Endodermal cell (in vitro differentiated cells): ENCODE measurements around the gene BEST2. TPM values are rescaled to one million over a fixed set of nuclear protein-coding genes. Genes with fewer than 3 reads are reported as not detected.

Experiments
- DNase-seq: peaks from one replicate; pipeline ENCODE4 v3.0.0-alpha.2; 2017
- H3K27ac ChIP-seq: 2 replicates; pipeline ENCODE4 v1.5.1; 2013; ENCODE audit warnings: mild to moderate bottlenecking, low read depth, low read length, moderate library complexity
- H3K27me3 ChIP-seq: 2 replicates; pipeline ENCODE4 v1.6.1; 2013; ENCODE audit warnings: mild to moderate bottlenecking, low read length, moderate library complexity; ENCODE audit not compliant: insufficient read depth, control insufficient read depth, poor library complexity, severe bottlenecking
- H3K36me3 ChIP-seq: 2 replicates; pipeline ENCODE4 v1.7.0; 2013; ENCODE audit warnings: mild to moderate bottlenecking, low read length, moderate library complexity; ENCODE audit not compliant: control insufficient read depth, insufficient read depth
- H3K4me1 ChIP-seq: one replicate; pipeline ENCODE4 v1.7.0; 2013; ENCODE audit warnings: low read length; ENCODE audit not compliant: control insufficient read depth, insufficient read depth
- H3K4me3 ChIP-seq: 2 replicates; pipeline ENCODE4 v1.5.1; 2013; ENCODE audit warnings: mild to moderate bottlenecking, low read length, moderate library complexity
- H3K9ac ChIP-seq: 2 replicates; pipeline ENCODE4 v1.6.1; 2013; ENCODE audit warnings: mild to moderate bottlenecking, low read length, moderate library complexity; ENCODE audit not compliant: poor library complexity, severe bottlenecking; ENCODE audit errors: extremely low read depth
- H3K9me3 ChIP-seq: 2 replicates; pipeline ENCODE4 v1.6.1; 2013; ENCODE audit warnings: mild to moderate bottlenecking, low read length, moderate library complexity; ENCODE audit not compliant: control insufficient read depth
- H3K27ac Mint-ChIP-seq: 2 replicates; pipeline ENCODE4 v1.8.0; 2020; ENCODE audit warnings: mixed read lengths
- H3K27me3 Mint-ChIP-seq: 2 replicates; pipeline ENCODE4 v1.8.0; 2021; ENCODE audit warnings: mild to moderate bottlenecking, mixed read lengths; ENCODE audit not compliant: insufficient read depth
- H3K36me3 Mint-ChIP-seq: 2 replicates; pipeline ENCODE4 v1.8.0; 2020; ENCODE audit warnings: low read depth, mixed read lengths
- H3K4me1 Mint-ChIP-seq: 2 replicates; pipeline ENCODE4 v1.8.0; 2020; ENCODE audit warnings: mixed read lengths
- H3K4me3 Mint-ChIP-seq: 2 replicates; pipeline ENCODE4 v1.8.0; 2020; ENCODE audit warnings: mild to moderate bottlenecking, moderate library complexity, mixed read lengths
- H3K9me3 Mint-ChIP-seq: 2 replicates; pipeline ENCODE4 v1.8.0; 2020; ENCODE audit warnings: mild to moderate bottlenecking, mixed read lengths
- CTCF ChIP-seq: fragments of 200-600 bp; sonication (generic); conservative IDR thresholded peaks from 2 replicates; pipeline ENCODE4 v1.5.0; 2021; ENCODE audit warnings: antibody characterized with exemption, mild to moderate bottlenecking
- WGBS, 2 experiments: methylation state at CpG; one replicate each; pipeline versions ENCODE4 v1.1.5 to v1.1.7; 2013; ENCODE audit warnings: missing lambda C conversion rate in 2 of 2, mixed read lengths in 1 of 2; ENCODE audit not compliant: insufficient coverage in 1 of 2, insufficient read length in 1 of 2; 5-methylcytosine and 5-hydroxymethylcytosine counted together
- total RNA-seq, 2 donors: library from RNA; stranded (reverse); fragmentation: NEBNext Ultra II Directional in 1 of 2; extraction: Animal tissue kit (Norgen Biotek cat#: 25700) in 1 of 2; gene quantifications; 2 replicates in 1 of 2; 3 replicates in 1 of 2; pipeline ENCODE4 v1.2.1, GENCODE V29; 2021

BEST2 gene
- total RNA-seq, 2 donors from 2014 or later: 0.95 to 1.2 TPM

DNA sequence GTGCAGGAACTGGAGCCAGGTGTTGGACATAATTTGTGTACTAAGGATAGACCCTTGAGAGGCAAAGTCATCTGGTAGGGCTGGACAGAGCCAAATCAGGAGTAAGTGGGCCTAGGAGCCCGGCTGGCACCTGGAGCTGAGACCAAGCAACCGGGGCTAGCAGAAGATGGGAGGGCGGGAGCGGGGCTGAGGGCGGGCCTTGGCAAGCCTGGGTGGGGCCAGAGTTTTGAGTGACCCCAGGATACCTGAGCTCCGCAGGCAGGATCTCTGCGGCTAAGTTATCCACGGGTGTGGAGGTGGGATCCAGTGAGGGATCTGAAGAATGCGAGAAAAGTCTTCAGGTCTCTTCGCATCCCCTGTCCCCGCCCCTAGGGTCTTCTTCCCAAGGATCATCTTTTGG lies 15.6 kb downstream of the BEST2 start:
- TF ChIP-seq CTCF: no peak
- H3K9ac ChIP-seq: no peak overlapping the region
- H3K36me3 Mint-ChIP-seq: peaks cover 58% of the 10 kb centered on the region
- H3K36me3 ChIP-seq: peaks cover 10% of the 10 kb centered on the region
- H3K27ac Mint-ChIP-seq: no peak overlapping the region
- H3K9me3 ChIP-seq: no peaks in the 10 kb centered on the region
- H3K4me3 ChIP-seq: no peak overlapping the region
- H3K27me3 Mint-ChIP-seq: no peaks in the 10 kb centered on the region
- peaks cover 5% of the 10 kb centered on the region for H3K9me3 Mint-ChIP-seq
- no peak overlapping the region for H3K27ac ChIP-seq
- peaks cover 4% of the 10 kb centered on the region for H3K4me1 Mint-ChIP-seq
- no peak for DNase-seq
- WGBS, 2 experiments: 91 to 96% methylated on average over 11 of the region's 11 CpGs
- no peak overlapping the region for H3K4me3 Mint-ChIP-seq
- H3K27me3 ChIP-seq: no peaks in the 10 kb centered on the region
- no peaks in the 10 kb centered on the region for H3K4me1 ChIP-seq

DNA sequence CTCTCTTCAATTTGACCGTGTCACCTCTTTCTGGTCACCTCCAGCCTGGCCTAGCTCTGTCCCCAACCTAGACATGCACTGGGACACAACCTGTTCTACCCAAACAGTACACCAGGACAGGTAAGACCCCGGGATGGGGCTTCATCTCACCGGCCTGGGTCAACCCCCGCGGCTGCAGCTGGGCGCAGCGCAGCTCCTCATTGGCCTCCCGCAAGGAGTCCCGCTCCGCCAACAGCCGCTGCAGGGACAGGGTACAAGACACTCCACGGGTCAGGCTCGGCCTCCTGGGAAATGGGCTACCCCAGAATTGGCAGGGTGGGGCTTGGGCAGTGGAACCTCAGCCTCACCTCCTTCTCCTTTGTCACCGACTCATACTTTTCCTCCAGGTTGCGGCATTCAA lies 16.1 kb downstream of the BEST2 start:
- no peaks in the 10 kb centered on the region for H3K27me3 ChIP-seq
- no peak overlapping the region for H3K27ac ChIP-seq
- no peaks in the 10 kb centered on the region for H3K4me1 ChIP-seq
- Mint-ChIP-seq H3K27ac (no peak overlapping the region), H3K4me3 (no peak overlapping the region), H3K4me1 (peaks cover 4% of the 10 kb centered on the region), H3K9me3 (peaks cover 5% of the 10 kb centered on the region), H3K36me3 (peaks cover 55% of the 10 kb centered on the region), H3K27me3 (no peaks in the 10 kb centered on the region)
- no peaks in the 10 kb centered on the region for H3K9me3 ChIP-seq
- DNase-seq: no peak
- 96% methylated on average over 8 to 15 of the region's 15 CpGs for WGBS, 2 experiments
- peaks cover 10% of the 10 kb centered on the region for H3K36me3 ChIP-seq
- H3K9ac ChIP-seq: no peak overlapping the region
- no peak overlapping the region for H3K4me3 ChIP-seq
- no peak for TF ChIP-seq CTCF

- Histone ChIP-seq H3K27ac (no peak overlapping the region), H3K27me3 (no peaks in the 10 kb centered on the region), H3K9ac (no peak overlapping the region), H3K4me3 (no peak overlapping the region), H3K4me1 (no peaks in the 10 kb centered on the region), H3K9me3 (no peaks in the 10 kb centered on the region), H3K36me3 (peaks cover 2% of the 10 kb centered on the region)
- Mint-ChIP-seq H3K4me1 (peaks cover 12% of the 10 kb centered on the region), H3K27me3 (no peaks in the 10 kb centered on the region), H3K27ac (no peak overlapping the region), H3K9me3 (no peaks in the 10 kb centered on the region), H3K4me3 (no peak overlapping the region), H3K36me3 (peaks cover 50% of the 10 kb centered on the region)
- TF ChIP-seq CTCF: no peak
- WGBS, 2 experiments: 17% methylated on average over 37 of the region's 37 CpGs; no CpG with 5 or more reads in 1 of the 2 experiments
- DNase-seq: peak; percentile 91
These were observed 18.1 kb downstream of the BEST2 start for GRCh38 chr19:12769689-12770088.
